ENCODE measurements around the gene RESP18. TPM values are rescaled to one million over a fixed set of nuclear protein-coding genes. Genes with fewer than 3 reads are reported as not detected.
A peak's percentile ranks its signal among the peaks of the same experiment; 100 is the strongest.

RESP18 gene
- total RNA-seq (2014; rRNA removed; shearing (Covaris generic)), result not detected in 2 replicates

DNA sequence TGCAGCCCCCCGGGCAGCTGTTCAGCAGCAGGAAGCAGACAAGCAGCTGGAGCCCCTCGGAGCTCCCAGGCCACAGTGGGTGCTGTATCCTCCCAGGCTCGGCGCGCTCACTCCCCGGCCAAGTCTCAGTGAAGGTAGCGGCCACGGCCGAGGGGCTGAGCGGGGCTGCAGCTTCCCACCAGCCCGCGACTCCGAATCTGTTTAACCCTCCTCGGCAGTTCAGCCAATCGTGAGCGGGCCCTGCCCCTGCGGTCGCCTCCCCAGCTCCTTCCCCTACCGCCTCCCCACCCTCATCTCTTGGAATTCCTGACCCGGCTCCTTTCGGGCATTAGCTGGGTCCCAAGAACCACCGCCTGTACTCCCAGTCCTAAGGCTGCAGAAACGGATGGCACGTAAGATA is at the start of gene RESP18:
Gene RESP18, minus strand, starts transcription at position 203 of the 400 bp plus-strand sequence.
- DNase-seq (ENCODE audit: low read depth), result no peak

DNA sequence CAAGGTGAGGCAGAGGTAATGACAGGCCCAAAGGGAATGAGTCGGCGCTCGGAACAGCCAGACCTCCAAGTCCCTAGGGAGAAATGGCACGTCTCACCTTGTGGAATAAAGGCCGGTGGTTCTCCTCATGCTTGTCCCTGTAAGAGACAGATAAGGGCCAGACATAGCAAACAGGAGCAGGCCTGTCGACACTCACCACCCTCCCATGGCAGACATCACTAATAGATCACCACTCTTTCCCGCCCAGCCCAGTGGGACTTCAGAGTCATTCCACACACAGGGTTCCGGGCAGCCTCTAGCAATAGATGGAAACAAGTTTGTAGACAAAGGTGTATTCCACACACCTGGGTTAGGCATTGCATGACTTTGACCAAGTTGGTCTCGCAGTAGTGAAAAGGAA is 48.9 kb upstream of the RESP18 start:
- no peak for DNase-seq (ENCODE audit: low read depth)

DNA sequence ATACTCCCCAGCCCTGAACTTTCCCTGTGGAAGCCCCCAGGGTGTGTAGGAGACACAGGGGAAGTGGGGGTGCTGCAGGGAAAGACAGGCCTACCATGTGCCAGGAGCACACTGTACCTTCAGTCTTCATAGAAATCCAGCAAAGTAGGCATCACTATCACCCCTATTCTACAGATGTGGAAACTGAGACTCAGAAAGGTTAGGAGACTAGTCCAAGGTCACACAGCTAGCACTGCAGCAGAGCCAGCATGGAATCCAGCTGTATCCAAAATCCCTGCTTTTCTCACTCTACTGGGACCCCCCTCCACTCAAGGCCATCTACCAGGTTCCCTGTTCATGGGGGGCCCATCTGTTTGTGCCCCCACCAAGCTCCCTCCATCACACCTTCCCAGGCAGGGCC is 48.4 kb upstream of the RESP18 start:
- no peak for DNase-seq (ENCODE audit: low read depth)

DNA sequence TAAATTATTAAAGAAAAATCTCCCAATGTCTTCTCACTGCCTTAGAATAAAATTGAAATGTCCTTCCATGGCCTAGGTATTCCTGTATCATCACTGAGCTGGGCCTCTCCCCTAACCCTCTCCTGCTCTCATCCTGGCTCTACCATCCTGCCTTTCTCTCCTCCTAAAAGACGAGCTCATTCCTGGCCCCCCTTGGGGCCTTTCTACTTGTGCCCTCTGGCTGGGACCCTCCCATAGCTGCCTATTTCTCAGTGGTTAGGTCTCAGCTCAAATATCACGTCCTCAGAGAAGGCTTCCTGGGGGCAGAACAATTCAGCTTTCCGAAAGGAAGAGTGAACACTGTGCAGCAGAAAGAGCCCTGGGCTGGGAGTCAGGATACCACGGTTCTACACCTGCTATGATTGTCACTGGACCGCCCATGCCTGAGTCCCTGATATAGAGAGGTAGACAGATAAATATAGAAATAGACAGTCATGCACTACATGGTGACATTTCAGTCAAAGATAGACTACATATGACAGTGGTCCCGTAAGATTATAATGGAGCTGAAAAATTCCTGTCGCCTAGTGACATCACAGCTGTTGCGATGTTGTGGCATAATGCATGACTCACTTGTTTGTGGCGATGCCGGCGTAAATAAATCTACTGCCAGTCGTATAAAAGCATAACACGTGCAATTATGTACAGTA is 45.8 kb upstream of the RESP18 start:
- DNase-seq (ENCODE audit: low read depth), result no peak

DNA sequence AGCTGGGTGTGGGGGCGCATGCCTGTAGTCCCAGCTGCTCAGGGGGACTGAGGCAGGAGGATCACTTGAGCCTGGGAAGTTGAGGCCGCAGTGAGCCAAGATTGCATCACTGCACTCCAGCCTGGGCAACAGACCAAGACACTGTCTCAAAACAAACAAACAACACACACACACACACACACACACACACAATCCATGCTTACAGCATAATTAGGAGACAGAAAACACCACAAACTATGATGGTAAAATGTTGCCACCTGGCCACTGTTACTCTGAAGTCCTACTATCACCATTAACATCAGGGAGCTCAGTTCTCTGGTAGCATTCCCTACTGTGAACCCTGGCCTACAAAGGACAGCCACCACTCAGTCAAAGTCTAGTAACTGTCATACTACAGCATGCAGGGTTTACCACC is 36.9 kb upstream of the RESP18 start:
- no peak for DNase-seq (ENCODE audit: low read depth)

DNA sequence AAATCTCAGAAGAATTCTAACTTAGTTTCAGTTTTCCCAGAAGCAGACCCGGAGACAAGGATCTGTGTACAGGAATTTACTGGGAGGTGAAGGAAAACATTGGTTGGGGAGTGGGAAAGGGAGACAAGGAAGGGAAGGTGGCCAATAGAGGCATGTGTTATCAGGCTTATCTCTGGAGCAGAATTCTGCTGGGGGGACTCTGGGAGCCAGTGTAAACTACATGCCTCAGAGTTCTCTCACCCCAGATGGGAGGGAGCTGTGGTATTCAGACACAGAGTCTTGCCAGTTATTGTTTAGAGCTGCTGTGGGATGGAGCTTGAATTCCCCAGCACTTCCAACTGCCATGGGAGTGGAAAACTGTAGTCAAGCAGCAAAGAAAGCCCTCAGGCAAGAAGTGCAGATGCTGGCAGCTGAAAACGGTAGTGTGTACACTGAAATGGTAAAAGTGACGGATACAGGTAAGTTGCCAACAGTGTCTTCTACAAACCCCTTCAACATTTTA is 36.2 kb upstream of the RESP18 start:
- DNase-seq (ENCODE audit: low read depth), result peak; percentile 76

DNA sequence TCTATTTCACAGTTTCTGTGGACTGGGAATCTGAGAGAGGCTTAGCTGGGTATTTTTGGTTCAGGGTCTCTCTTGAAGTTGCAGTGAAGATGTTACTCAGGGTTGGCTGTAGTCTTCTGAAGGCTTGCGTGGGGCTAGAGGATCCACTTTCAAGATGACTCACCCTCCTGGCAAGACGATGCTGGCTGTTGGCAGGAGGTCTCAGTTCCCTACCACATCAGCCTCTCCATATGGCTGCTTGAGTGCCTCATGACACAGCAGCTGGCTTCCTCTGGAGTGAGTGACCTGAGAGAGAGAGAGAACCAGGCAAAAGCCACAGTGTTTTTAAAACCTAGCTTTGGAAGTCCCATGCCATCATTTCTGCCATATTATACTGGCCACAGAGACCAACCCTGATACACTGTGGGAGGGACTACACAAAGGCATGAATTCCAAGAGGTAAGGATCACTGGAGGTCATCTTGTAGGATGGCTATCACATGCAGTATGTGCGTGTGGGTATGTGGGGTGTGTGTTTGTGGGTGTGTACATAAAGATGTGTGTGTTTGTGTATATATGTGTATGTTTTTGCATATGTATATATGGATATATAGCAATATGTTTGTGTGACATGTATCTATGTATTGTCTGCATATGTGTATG is 30.1 kb upstream of the RESP18 start:
- DNase-seq (ENCODE audit: low read depth), result peak; percentile 95

DNA sequence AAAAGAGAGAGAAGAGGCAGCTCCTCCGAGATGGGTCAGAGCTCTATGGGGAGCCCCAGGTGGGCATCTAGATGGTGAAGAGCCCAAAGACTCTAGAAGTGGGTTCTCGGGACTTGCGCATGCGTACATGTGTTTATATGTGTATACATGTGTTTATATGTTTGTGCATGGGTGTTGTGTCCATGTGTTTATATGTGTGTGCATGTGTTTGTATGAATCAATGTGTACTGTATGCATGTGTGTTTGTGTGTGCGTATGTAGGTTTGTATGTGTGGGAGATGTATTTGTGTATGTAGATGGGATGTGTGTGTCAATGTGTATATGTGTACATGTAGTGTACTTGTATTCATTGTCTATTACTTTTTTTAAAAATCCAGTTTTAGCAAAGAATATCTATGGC is 29.5 kb upstream of the RESP18 start:
- no peak for DNase-seq (ENCODE audit: low read depth)

DNA sequence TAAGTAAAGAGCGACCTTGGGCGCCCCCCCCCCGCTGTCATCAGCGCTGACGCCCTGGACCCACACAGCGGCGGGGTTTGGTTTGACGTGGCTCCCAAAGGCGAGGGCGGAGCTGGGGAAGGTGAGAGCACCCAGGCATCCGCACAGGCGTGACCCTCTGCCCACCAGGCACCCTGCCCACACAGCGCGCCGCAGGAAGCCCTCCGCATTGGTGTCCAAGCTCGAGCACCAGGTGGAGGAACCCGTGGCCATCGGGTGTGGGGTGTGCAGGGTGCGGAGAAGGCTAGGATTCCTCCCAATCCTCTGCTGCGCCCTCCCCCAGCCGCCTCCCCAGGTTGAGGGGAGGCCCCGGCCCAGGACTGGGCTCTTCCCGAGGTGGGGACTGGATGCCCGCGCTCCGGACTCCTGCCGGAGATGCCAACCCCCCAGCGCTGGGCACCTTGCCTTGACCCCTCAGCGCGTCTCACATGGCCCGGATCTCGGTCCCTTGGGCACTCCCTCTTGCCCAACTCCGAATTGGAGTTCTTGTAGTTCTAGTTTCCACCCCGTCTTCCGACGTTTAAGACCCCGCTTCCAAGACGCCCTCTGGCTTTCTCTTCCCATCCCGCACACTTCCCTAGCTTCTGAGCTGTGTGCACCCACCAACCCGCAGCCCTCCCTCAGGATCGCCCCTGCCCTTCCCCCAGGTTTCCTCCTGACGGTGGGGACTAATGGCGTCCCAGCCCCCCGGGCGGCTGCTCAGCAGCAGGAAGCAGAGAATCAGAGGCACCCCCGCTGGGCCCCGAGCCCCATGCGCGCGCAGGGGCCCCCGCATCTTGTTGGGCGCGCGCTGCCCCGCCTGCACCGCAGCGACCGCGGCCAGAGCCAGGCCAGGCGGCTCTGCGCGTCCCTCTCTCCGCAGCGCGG is 25.9 kb upstream of the RESP18 start:
- peak; percentile 27 for DNase-seq (ENCODE audit: low read depth)

DNA sequence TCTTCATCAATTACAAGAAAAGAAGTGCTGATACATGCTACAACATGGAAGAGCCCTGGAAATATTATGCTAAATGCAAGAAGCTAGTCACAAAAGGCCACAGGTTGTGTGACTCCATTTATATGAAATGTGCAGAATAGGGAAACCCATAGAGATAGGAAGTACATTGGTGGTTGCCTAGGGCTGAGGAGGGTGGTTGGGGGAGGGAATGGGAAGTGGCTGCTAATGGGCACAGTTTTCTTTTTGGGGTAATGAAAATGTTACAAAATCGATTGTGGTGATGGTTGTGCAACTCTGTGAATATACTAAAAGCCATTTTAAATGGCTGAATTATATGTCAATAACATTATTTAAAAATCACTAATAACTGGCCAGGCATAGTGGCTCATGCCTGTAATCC is 24.3 kb upstream of the RESP18 start:
- no peak for DNase-seq (ENCODE audit: low read depth)

DNA sequence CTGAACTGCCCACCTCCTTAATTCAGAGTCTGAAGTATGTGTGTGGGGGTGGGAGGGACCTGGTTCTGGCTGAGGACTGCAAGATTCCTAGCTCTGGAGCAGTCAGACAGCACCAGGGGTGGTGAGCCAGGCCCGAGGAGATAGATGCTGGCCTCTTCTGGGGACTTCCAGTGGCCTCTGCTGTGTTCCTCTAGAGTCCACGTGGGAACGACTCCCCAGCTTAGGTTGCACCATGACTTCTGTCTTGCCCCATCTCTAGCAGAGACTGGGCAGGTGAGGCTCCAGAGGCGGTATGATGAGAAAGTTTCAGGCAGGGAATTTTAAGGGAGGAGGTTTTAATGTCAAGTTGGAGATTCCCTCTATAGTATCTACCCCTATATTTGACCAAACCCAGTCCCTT is 22.0 kb upstream of the RESP18 start:
- no peak for DNase-seq (ENCODE audit: low read depth)

DNA sequence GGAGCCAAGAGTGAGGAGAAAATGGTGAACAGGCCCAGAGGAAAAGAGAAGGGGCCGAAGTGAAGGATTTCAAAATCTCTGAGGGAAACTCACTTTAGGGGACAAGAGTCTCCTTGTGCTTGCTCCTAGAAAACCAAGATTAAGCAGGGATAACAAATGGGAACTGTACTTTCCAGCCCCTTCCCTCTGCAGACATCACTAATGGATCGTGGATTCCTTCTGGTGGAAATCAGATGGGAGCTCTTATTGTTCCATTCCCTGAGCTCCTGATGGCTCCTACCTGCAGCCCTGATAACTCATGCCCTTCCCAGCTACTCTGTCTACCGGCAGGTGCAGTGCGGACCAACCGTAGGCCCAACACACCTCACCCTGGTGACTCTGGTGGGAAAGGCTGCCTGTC is 20.6 kb upstream of the RESP18 start:
- DNase-seq (ENCODE audit: low read depth), result no peak

DNA sequence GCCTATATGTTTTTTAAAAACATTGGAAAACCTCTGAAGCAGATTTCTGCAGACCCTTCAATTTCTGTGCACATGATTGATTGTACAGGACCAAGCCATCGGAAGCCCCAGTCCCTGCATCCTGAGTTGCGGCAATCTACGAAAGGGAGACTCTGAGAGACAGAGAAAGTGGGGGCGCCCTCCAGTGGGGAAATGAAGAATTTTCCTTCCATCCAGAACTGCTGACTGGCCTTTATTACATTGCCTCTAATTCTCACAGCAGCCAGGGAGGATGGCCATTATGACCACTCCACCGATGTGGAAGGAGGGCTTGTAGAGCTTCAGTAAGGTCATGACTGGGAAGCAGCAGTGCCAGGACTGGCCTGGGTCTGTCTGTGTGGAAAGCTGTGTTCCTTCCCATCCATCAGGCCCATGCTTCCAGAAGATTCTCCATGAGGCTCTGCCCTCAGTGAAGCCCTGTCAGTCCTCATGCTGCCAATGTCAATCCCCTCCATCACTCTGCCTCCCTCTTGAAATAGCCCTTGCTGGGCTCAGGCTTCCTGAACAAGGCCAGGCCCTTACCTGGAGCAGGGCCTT is 20.0 kb upstream of the RESP18 start:
- DNase-seq (ENCODE audit: low read depth), result peak; percentile 60

DNA sequence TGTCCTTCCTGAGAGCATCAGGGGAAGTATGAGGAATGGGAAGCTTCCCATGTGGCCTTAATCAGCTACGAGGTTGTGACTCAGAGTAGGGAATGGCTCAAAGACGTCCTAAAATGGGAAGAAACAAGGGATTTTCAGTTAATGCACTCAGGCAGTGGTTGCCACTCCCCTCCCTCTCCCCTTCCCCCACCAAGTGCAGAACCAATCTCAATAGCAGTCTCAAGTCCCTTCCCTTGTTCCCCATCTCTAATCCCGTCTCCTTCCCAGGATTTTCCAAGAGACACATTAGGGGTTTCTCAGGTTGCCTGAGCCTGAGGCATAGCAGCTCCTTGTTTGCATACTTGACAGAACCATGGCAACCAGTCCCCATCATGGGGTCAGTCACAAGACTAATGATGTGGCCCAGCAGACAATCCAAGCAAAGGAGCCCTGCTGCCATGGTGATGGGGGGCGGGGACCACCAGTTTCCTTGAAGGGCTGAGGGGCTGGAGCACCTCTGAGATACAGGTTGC is 18.2 kb upstream of the RESP18 start:
- peak; percentile 15 for DNase-seq (ENCODE audit: low read depth)

DNA sequence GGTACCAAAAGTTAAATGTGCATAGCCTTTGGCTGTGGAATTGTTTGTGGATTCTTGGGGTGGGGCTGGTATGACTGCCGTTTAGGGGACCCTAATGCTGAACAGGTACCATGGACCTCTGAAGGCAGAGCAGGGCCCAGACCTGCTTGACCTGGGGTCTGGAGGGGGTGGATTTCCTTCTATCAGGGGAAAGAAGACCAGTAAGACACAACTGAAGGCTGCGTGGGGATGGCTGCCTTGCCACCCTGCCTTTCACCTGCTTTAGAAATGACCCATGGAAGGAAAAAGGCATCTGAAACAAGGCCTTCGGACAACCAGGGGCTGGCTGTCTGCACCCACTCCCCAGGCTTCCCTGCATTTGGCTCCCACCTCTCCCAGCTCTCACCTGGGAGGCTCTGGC is 17.7 kb upstream of the RESP18 start:
- DNase-seq (ENCODE audit: low read depth), result no peak

DNA sequence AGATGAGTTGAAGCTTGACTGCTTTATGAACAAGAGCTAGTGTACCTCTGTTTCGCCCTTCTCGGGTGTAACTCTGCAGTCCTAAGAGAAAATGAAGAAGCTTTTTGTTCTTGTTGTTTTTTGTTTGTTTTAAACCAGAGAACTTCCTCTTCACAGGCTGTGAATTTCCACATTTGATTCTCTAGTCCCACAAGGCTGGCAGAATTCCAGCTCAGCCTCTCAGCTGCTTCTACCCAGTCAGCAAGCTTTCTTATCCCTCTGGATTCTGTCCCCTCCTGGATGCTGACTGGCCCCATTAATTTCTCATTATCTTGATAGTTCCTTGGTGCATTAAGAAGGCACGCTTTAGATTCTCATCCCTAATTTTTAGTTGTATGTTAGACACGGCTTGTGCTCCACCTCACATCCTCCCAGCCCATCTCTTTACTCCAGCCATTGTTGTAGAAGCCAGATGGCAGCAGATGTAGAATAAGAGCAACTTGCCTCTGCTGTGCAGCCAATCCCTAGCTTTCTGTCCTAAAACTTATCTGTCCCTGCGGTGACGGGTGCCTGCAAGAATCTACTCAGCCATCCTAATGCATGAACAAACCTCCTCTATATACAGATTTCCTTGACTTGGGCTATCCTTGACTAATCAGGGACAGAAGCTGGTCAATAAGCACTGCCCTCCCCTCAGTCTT is 12.3 kb upstream of the RESP18 start:
- peak; percentile 17 for DNase-seq (ENCODE audit: low read depth)

DNA sequence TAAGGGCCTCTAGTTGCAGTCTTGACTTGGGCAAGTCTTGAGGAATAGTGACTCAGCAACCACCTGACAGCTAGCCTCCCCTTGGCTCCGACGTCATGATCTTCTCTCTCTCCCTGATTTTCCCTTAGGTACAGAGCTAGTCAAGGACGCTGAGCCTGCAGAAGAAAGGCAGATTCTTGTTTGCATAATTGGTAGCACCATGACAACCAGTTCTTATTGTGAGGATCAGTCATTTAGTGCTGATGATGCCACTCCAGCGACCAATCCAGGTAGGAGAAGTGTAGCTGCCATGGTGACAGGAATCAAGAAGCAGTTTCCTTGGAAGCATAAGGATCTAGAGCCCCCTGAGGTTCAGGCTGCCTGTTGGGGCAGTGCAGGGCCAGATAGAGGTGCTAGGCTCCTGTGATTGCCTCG is 2.8 kb upstream of the RESP18 start:
- DNase-seq (ENCODE audit: low read depth), result no peak

DNA sequence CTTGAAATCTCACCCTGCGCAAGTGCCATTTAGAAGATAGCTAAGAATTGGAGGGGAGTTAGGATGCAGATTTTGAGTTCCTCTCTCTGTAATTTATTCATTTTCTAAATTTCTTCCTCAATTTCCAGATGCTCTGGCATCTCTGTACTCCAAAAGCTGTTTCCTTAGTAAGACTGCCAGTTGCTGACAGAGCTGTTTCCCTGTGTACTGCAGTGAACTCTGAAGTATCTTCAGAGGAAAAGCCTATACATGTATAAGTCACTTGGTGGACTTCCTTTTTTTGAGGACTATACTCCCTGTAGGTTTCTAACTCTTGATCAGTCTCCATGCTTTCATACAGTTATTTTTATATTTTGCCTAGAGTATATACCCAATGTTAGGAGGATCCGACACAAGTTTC is 1.5 kb upstream of the RESP18 start:
- DNase-seq (ENCODE audit: low read depth), result no peak

DNA sequence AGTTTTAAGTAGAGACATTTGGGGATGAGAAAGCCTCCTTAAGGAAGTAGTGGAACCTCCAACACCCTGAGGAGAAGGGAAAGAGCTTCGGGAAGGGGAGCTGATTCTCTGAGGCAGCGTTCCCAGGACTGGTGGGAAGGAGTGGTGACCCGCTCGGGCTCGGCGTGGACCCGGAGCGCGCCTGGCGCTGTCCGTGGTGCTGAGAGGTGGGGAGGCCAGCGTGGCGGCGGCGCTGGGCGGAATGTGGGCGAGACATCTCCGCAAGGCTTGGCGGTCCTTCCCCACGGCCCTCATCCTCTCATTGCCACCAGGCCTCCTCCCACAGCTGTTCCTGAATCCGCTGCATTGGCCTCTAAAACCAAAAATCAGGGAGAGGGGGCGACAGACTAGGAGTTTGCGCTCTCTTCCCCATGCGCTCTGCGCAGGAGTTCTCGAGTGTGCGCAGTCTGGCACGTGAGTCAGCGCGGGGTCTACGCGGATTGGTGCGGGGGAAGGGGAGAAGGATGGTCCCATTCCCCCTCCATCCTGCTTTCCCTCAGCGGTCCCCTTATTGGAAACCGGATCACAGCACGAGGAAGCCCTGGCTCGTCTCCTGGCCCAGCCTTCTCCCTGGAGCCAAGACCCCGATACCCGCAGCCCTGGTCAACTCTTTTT is 857 bp downstream of the RESP18 start:
- peak; percentile 58 for DNase-seq (ENCODE audit: low read depth)

DNA sequence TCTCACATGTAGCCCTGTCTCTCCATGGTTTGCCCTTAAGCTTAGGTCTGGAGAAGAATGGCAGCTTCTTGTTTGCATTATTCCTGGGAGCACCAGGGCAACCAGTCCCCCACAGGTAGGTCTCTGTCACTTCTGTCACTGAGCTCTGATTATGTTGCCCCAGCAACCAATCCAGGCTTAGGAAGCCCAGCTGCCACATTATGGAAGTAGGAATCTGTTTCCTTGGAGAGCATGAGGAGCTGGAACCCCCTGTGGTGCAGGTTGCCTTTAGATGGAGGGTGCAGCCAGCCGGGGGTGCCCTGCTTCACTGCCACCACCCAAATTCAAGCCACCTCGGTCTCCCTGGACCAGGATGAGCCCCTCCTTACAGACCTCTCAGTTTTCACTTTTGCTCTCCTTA is 4.8 kb downstream of the RESP18 start:
- DNase-seq (ENCODE audit: low read depth), result no peak

Measured in Daoy (cell line).